NCI-H345 (cell line): Measurements from ENCODE around the gene IGF2.

Experiments used
- DNase-seq: peaks from one replicate; lab custom pipeline; 2025; lab: John Stamatoyannopoulos, UW

Gene IGF2

DNA sequence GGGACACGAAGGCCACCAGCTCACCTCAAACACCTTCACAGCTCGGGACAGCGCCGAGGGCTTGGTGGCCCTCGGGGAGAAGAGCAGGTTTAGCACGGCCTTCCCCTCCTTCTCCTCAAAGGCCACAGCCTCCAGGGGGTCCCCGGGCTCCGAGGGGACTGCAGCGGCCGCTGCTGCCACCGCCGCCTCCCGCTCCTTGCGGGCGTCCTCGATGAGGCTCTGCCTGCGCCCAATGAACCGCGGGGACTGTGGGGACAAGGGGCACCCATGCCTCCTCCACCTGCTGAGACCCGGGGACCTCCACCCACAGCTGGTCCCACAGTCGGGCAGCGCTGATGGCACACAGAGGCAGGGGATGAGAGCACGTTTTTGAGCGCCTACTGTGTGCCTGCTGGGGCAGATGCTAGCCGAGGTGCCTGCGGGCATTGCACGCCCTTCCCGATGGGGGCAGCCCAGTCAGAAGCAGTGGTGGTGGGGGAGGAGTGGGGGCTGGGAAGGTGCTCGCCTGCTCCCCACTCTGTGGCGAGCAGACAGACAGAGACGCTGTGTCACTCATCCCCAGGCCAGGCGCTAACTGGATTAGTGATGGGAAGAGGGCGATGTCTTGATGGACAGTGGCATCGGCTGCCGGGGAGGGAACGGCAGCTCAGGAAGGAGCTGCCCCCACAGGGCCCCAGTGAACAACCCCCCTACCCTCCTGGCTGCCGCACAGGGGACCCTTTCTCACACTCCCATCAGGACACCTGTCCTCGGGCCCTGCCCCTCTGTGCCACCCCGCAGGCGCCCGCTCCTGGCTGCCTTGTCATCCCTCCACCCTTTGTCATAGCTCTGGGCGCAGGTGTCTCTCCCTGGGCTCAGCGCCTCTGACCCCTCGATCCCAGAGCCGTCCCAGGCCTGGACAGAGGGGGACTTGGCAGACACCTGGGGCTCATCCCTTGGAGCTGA lies 30.7 kb upstream of the IGF2 start:
- DNase-seq, result no peak

DNA sequence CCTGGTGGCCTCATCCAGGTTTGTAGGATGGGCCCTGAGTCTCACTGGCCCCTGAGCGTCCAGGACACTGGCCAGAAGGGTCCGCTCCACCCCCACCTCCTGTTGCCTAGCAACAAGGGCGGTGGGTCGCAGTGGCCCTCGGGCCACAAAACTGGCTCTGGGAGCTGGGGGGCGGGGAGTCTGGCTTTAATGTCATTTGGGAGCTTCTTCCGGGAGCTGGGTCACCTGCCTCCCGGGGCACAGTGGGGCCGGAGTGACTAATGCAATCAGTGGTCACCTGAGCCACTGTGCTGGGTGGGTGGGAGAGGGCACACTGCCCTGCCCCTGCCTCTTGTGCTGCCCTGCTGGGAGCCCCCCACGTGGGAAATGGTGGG lies 29.8 kb upstream of the IGF2 start:
- no peak for DNase-seq

DNA sequence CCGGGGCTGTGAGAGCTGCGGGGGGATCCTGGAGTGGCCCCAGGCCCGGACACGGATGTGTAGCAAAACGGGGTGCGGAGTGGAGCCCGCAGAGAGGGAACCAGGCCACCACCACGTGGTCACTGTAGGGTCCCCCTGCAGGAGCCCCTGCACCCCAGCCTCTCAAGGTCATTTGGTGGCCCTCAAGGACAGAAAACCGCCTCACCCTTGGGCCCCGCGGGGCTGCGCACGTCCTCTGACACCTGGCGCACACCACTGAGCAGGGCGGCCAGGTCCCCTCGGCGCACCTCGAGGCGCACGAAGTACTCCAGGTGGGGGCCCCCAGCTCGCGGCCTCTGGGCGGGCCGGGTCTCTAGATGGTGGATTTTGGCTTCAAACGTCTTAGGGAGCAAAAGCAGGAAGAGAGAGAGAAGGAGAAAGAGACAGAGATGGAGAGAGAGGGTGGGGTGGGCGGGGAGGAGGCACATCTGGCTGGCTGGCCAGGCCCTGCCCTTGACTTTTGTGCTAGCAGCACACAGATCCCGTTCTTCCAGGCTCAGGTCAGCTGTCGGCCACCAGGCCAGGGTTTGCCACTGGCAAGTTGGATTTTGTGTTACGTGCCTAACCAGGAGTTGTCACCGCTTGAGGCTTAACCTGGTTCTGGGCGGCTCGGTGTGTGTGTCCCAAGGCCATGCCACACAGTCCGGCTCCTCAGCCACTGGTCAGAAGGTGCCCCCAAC lies 29.3 kb upstream of the IGF2 start:
- DNase-seq, result no peak

DNA sequence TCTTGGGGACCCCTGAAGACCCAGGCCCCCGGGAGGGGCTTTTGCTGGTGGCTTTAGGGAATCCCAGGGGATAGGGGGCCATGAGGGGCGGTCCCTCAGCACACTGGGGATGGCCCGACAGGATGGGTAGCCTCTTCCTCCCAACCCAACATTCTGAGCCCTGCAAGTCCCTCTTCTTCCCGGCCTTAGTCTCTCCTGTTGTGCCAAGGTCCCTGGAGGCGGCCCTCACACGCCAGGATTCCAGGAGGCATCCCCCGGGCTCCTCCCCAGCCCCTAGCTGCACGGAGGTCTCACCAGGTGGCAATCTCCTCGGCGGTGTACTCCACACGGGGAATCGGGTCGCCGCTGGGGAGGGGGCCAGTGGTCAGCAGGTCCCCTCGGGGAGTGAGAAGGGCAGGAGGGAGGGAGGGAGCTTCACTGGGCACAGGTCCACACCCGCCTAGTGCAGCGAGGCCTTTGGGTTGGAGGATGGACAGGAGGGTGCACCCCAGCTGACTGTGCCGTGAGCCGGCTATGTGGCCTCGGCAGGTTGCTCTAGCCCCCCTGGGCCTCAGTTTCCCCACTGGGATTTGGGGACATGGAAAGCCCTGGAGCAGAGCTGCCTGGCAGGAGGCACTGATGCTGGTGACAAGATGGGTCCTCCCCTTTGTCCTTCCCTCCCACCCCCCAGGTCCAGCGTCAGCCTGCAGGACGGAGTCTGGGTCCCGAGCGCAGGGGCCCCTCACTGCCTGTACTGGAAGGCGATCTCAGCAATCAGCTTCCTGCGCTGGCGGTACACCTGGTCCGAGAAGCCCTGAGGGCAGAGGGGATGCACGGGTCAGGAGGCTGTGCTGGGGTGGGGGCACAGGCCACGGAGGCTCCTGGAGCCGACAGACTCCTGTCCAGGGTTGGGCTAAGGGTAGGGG lies 28.2 kb upstream of the IGF2 start:
- DNase-seq, result no peak

GRCh38 chr11:2166091-2166851 lies 27.1 kb upstream of the IGF2 start:
- DNase-seq, result no peak

- DNase-seq, result no peak
Observed at GRCh38 chr11:2165571-2165970, 26.4 kb upstream of the IGF2 start.

DNA sequence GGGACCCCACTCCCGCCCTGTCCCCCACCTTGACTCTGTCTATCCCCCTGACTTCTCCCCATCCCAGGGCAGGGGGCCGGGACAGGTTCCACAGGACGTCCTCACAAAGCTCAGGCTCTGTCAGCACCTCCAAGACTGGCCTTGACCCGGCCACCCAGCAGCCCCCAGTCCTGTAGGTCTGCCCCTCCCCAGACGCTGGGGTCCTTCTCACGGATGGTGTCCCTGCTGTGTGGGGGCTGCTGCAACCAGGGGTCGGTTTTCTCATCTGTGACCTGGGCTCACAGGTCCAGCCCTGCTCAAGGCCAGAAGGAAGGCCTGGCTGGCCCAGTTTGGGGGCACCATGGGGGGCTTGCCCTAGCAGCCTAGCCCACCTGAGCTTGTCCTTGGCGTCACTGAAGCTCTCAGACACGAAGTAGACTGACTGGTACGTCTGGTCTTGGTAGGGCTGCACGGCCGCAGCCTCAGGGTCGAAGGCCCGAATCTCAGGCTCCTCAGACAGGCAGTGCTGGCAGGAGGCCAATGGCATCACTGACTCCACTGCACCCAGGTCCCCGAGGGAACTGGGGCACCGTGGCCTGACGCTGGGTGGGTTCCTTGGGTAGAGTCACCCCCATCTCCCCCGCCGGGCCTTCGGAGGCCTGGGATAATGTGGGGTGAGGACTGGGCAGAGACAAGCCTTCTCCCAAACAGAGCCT lies 25.8 kb upstream of the IGF2 start:
- DNase-seq, result no peak

DNA sequence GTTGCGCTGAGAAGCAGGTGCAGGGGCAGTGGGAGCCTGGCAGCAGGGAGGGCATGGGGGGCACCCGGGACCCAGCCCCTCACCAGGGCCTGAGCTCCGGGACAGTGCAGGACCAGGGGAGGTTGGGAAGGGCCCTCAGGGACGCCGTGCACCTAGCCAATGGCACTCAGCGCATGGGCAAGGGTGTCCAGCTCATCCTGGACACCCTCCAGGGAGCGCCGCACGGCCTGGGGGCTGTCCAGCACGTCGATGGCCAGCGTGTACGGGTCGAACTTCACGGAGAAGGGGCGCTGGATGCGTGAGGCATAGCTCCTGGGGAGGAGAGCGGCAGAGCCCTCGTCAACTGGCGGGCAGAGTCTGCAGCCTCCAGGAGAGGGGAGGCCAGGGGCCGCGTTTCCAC lies 24.9 kb upstream of the IGF2 start:
- no peak for DNase-seq

- no peak for DNase-seq
Observed at GRCh38 chr11:2163428-2163978, 24.3 kb upstream of the IGF2 start.

DNA sequence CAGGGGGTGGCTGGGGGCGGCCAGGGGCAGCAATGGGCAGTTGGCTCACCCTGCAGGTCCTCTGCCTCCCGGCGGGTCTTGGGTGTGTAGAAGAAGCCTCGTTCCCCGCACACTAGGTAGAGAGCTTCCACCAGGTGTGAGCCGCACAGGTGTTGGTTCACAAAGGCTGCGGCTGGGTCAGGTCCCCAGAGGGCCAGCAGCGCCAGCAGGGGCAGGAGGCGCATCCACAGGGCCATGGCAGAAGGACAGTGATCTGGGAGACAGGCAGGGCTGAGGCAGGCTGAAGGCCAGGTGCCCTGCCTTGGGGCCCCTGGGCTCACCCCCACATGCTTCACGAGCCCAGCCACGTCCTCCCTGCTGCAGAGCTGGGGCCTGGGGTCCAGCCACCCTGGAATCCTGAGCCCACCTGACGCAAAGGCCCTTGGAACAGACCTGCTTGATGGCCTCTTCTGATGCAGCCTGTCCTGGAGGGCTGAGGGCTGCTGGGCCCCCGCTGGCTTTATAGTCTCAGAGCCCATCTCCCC lies 21.6 kb upstream of the IGF2 start, which contains the start of gene INS:
INS (minus strand) TSS at position 474 of the 524 bp plus-strand sequence; CDS start at position 236, 238 bp downstream.
- DNase-seq, result no peak

DNA sequence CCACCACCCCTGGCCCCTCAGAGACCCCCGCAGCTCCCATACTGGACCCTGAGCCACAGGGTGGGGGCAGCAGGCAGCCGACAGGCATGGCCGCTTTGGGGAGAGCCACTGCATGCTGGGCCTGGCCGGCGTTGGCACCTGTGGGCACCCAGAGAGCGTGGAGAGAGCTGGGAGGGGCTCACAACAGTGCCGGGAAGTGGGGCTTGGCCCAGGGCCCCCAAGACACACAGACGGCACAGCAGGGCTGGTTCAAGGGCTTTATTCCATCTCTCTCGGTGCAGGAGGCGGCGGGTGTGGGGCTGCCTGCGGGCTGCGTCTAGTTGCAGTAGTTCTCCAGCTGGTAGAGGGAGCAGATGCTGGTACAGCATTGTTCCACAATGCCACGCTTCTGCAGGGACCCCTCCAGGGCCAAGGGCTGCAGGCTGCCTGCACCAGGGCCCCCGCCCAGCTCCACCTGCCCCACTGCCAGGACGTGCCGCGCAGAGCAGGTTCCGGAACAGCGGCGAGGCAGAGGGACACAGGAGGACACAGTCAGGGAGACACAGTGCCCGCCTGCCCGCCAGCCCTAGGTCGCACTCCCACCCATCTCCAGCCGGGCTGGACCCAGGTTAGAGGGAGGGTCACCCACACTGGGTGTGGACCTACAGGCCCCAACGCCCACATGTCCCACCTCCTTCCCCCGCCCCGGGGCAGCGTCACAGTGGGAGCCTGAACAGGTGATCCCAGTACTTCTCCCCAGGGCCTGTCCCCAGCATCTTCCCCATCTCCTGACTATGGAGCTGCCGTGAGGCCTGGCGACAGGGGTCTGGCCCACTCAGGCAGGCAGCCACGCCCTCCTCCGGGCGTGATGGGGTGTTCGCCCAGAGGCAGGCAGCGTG lies 20.6 kb upstream of the IGF2 start:
- no peak for DNase-seq

- no peak for DNase-seq
Observed at GRCh38 chr11:2158966-2159365, 19.8 kb upstream of the IGF2 start.

DNA sequence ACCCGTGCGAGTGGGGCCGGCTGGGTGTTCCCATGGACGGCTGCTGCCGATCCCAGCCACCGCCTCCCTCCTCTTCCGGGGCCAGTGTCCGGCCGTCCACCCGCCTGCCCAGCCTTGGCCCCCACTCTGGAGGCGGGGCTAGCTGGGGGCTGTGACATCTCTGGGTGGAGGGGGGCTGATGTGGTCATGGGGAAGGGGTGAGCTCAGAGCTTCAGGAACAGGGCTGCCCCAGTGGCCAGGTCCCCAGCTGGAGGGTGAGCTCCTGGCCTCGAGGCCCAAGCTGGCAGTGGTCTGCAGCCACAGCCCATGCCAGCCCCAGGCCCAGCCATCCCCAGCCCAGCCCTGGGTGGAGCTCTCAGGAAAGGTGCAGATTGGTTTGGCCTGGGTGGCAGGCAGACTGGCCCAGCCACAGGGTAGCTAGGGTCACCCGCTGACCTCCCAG lies 19.1 kb upstream of the IGF2 start:
- no peak for DNase-seq

GRCh38 chr11:2157294-2158040 lies 18.3 kb upstream of the IGF2 start:
- no peak for DNase-seq

DNA sequence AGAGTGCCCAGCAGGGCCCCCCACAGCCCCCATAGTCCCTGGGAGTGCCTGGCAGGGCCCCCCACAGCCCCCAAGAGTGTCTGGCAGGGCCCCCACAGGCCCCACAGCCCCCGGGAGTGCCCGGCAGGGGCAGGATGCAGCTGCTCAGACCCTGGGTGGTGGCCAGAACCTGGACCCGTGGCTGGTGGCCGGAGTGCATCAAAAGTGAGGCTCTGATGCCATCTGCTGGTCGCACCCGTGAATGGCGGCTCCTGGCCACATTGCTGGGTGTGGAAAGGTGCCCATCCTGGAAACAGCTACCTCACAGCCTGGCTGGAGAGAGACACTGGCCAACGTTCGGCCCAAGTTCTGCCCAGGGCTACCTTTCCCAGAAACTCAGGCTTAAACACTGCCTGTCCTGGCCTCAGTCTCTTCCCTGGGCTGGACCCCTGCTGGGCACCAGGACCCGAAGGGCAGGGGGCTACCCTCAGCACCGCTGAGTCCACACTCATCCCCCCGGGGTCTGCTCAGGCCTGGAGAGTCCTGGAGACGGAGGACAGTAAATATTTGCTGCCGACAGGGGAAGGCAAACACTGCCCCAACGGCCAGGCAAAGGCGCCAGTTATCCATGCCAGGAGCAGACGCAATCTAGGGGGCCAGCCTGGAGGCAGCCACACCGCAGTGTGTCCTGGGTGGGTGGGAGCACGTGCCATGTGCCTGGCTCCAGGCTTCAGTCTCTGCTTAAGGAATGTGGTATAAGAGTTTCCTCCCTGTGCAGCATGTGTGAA lies 17.4 kb upstream of the IGF2 start:
- peak; percentile 51 for DNase-seq

DNA sequence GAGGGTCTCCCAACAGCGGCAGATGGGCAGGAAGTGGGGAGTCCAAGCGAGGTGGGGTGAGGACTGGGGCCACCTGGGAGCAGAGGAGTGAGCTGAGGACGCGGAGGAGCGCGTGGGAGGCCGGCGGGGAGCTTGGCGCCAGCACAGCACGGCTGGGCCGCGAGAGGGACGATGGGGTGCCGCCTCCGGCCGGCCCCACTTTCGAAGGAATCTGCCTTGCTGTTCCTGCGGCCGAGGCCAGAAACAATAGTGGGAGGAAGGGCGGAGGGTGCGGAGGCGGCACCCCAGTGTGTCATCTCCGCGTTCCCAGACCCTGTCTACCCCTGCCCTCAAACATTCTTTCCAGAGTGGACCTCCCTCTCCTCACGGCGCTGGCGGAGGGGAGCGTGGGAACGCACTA lies 16.3 kb upstream of the IGF2 start:
- no peak for DNase-seq

DNA sequence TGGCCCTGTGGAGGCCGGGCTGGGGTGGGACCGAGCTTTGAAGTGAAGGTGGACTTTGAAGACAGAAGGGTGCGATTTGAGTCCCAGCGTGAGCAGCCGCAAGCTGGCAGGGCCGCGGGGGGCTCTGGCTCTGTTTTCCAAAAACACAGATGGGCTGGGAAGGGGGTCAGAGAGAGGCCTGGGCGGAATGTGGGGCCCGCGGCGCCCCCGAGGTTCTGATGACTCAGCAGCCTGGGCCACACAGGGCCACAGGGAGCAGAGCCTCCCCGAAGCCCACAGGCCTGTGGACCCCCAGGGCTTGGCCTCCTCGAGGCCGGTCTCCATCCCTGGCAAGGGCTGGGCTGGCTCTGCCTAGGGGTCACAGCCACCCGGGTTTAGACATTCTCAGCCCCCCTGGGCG lies 15.7 kb upstream of the IGF2 start:
- no peak for DNase-seq

- no peak for DNase-seq
Observed at GRCh38 chr11:2154195-2154585, 15.0 kb upstream of the IGF2 start.
